Activated CD4-positive, alpha-beta T cell treated with anti-CD3 and anti-CD28 coated beads, Interleukin-2, amount 10 ng/mL, durations not matched to agents 7 days and 5 days (primary cell): ENCODE results near the gene DOCK4. TPM values are rescaled to one million over a fixed set of nuclear protein-coding genes. Genes with fewer than 3 reads are reported as not detected.

Experiments
- CTCF ChIA-PET: fragments of 350-600 bp; sonication (Branson Sonifier 250); formaldehyde crosslinking; loops from one replicate; lab custom pipeline; 2021; ENCODE audit warnings: antibody characterized with exemption; lab: Charles Lee
- POLR2A ChIA-PET: fragments of 350-600 bp; sonication (Branson Sonifier 250); formaldehyde crosslinking; loops from one replicate; lab custom pipeline; 2021; ENCODE audit warnings: antibody characterized with exemption; lab: Charles Lee
- DNase-seq: peaks from one replicate; pipeline ENCODE4 v3.0.0-alpha.2; 2020
- H3K27ac Mint-ChIP-seq: one replicate; pipeline ENCODE4 v1.8.0; 2021; ENCODE audit warnings: mild to moderate bottlenecking, moderate library complexity, mixed read lengths
- H3K27me3 Mint-ChIP-seq: one replicate; pipeline ENCODE4 v1.8.0; 2021; ENCODE audit warnings: mixed read lengths
- H3K36me3 Mint-ChIP-seq: one replicate; pipeline ENCODE4 v1.8.0; 2021; ENCODE audit warnings: low read depth, mixed read lengths
- H3K4me1 Mint-ChIP-seq: one replicate; pipeline ENCODE4 v1.8.0; 2021; ENCODE audit warnings: mixed read lengths
- H3K4me3 Mint-ChIP-seq: one replicate; pipeline ENCODE4 v1.8.0; 2021; ENCODE audit warnings: mild to moderate bottlenecking, moderate library complexity, mixed read lengths
- H3K9me3 Mint-ChIP-seq: one replicate; pipeline ENCODE4 v1.8.0; 2021; ENCODE audit warnings: mixed read lengths
- total RNA-seq, 2 experiments: library from RNA; stranded (reverse); gene quantifications; one replicate each; pipeline ENCODE4 v1.2.3, GENCODE V29; 2021

DOCK4 gene
- total RNA-seq, 2 experiments from 2014 or later = 0.12 to 0.25 TPM

DNA sequence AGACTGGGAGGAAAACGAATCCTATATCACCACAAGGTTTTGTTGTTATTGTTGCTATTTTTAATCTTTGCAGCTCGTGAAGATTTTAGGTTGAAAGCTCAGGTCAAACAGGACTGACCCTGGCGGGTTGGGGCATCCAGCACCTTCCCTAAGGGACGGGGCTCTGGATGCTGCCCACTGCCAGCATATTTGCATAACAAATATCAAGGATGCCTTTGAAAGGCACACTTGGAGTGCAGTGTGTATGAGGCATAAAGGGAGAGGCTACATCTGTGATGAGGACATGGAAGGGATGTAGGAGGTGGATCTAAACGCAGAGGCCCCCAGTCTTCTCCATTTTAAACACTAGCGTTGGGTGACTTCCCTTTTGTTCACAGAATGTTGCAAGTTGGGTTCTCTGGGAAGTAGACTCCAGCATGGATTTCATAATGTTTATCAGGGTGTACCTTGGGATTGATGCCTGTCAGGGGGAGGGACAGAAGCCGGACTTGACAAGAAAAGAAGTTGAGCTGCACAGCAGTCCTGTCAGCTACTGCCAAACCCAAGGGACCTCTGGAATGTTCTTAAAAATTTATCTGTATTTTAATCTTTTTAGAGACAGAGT is 462.9 kb downstream of the DOCK4 start:
- no peak overlapping the region for H3K4me3 Mint-ChIP-seq
- ChIA-PET POLR2A (no interaction called here), CTCF (interaction anchor here (0.7 kb wide), 1 partner anchor 49 kb away, joined by 3 read pairs; no protein-coding TSS in a partner anchor)
- no peak overlapping the region for H3K27ac Mint-ChIP-seq
- DNase-seq = no peak
- H3K4me1 Mint-ChIP-seq = no peaks in the 10 kb centered on the region
- H3K9me3 Mint-ChIP-seq = no peaks in the 10 kb centered on the region
- no peaks in the 10 kb centered on the region for H3K36me3 Mint-ChIP-seq
- peaks cover 3% of the 10 kb centered on the region for H3K27me3 Mint-ChIP-seq

DNA sequence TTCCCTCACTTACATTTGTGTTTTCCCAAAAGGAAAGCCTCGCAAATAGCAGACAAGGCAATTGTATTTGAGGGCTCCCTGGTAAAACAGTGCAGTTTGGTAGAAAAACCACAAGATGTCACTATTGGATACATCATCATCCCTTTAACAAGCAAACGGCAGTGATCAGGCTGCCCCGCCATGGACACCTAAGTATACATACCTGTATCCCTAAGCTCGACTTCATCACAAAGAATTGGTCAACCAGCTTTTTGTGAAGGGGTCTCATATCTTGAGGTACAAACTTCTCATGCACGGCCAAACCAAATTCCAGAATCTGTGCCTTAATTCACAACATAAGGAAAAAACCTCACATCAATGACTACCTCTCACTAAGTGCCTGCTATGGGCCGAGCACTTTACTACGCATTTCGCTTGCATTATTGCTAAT is 464.4 kb downstream of the DOCK4 start:
- peak; percentile 42 for DNase-seq
- H3K4me3 Mint-ChIP-seq = no peak overlapping the region
- no peak overlapping the region for H3K27ac Mint-ChIP-seq
- no peaks in the 10 kb centered on the region for H3K4me1 Mint-ChIP-seq
- H3K36me3 Mint-ChIP-seq = no peaks in the 10 kb centered on the region
- H3K27me3 Mint-ChIP-seq = no peaks in the 10 kb centered on the region
- CTCF ChIA-PET = interaction anchor here (1.2 kb wide), 1 partner anchor 13 kb away, joined by 3 read pairs; no protein-coding TSS in a partner anchor
- H3K9me3 Mint-ChIP-seq = no peaks in the 10 kb centered on the region
- POLR2A ChIA-PET = no interaction called here

DNA sequence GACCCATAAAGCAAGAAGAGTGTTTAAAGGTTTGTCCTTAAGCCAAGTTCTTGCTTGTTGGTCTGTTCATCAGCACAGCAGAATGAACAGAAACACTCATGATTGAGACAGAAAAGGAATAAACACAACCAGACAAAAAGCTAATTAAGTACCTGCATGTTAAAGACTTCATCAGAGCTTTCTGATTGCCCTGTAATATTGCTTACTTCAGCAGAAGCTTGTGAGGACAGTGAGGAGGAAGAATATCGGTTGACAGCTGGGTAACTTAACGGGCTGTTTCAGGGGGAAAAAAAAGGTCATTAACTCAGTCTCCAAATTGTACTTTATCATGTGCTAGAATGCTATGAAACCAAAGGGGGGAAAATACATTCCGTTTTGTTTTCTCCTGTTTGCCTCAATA is 465.3 kb downstream of the DOCK4 start:
- Mint-ChIP-seq H3K27me3 (no peaks in the 10 kb centered on the region), H3K36me3 (no peaks in the 10 kb centered on the region), H3K9me3 (no peaks in the 10 kb centered on the region), H3K4me1 (no peaks in the 10 kb centered on the region), H3K4me3 (no peak overlapping the region), H3K27ac (no peak overlapping the region)
- ChIA-PET CTCF (interaction anchor here (0.7 to 1.2 kb wide), 2 partner anchors 14 to 242 kb away, joined by 3 read pairs; no protein-coding TSS in a partner anchor), POLR2A (no interaction called here)
- DNase-seq = no peak

DNA sequence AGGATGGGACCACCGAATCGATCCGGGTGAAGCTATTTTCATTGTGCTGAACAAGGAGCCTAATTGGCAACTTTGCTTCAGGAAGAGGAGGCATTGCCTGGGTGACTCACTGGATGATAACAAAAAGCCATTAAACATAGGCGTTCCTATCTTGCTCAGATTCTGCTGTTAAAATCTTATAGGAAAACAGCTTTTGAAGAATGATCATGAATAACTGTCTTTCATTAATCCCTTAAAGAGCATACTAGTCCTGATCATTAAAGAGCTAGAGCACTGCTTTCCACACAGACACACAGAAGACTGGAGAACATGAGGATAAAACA is 469.7 kb downstream of the DOCK4 start:
- no peak overlapping the region for H3K4me3 Mint-ChIP-seq
- ChIA-PET CTCF (interaction anchor here (0.7 to 1.6 kb wide), 2 partner anchors 10 to 238 kb away, joined by 3 to 4 read pairs; no protein-coding TSS in a partner anchor), POLR2A (no interaction called here)
- H3K27ac Mint-ChIP-seq = no peak overlapping the region
- no peaks in the 10 kb centered on the region for H3K27me3 Mint-ChIP-seq
- no peaks in the 10 kb centered on the region for H3K9me3 Mint-ChIP-seq
- DNase-seq = no peak
- no peaks in the 10 kb centered on the region for H3K36me3 Mint-ChIP-seq
- no peaks in the 10 kb centered on the region for H3K4me1 Mint-ChIP-seq

DNA sequence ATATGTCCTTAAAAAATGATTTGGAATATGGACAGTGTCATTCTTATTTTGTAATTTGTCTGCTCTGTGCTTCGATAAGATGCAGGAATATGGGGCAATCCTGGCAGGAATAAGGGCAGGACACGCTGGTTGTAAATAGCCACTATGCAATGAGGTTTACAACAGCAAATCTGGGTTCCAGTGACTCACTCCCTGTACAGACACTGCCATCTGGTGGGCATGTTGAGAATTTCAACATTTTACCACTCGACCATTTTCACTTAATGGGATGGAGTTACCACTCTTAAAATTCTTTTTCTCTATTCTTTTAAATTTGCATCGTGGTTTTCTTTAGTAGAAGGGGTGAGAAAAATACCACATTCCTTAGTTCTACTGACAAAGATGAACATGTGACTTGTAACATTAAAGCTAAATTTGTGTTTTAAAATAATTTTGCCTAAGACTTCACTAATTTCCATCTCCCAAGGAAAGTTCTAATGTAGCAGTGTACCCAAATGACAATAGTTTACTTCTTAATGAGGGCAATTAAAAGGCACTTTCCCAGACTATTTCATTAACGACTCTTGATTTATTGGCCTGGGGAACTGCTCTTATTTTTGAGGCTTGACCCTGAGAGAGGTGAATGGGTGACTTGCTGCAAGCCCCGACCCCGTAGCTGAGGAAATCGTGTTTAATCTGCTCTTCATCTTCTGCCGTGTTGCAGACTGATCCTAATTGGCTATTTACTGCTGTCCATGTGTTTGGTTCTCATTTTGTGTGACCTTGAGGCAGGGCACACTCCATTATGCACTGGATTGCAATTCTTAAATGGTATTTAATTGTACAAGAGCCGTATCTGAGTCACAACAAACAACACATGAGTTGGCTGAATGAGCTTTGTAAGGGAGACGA is 470.3 kb downstream of the DOCK4 start:
- Mint-ChIP-seq H3K9me3 (no peaks in the 10 kb centered on the region), H3K4me1 (no peaks in the 10 kb centered on the region), H3K27me3 (no peaks in the 10 kb centered on the region), H3K4me3 (no peak overlapping the region), H3K36me3 (no peaks in the 10 kb centered on the region), H3K27ac (no peak overlapping the region)
- peak; percentile 70 for DNase-seq
- ChIA-PET POLR2A (no interaction called here), CTCF (interaction anchor here (0.7 to 1.6 kb wide), 2 partner anchors 9 to 237 kb away, joined by 3 to 4 read pairs; no protein-coding TSS in a partner anchor)

DNA sequence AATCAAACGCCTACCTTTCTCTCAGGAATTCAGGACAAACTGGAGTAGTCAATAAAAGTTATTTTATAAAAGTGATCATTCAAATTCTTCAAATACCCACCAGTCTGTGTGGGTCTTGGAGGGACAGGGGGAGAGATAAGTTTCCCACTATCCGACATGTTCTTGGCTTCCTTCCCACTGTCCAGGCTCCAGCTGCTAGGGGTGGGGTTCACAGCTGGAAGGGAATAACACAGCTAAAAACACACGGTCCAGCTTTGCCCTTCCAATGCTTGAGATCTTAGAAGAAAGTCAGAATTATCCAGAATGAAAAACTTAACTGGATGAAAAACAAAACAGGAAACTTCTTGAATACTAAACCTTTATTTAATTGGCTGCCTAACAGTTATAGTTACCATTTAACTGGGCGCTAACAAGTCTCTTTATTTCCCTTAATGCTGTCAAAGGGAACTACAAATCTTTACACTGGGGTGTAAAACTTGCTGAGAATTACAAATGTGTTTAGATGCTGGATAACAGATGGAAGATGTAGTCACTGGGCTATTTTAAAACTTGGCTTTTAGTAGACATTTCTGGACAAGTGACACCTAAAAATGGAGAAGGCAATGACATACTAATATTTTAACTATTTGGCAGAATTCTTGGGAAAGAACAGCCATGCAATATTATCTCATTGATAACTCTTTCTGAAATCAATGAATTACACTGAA is 471.1 kb downstream of the DOCK4 start:
- ChIA-PET POLR2A (no interaction called here), CTCF (no interaction called here)
- no peaks in the 10 kb centered on the region for H3K27me3 Mint-ChIP-seq
- no peaks in the 10 kb centered on the region for H3K36me3 Mint-ChIP-seq
- no peaks in the 10 kb centered on the region for H3K4me1 Mint-ChIP-seq
- DNase-seq = no peak
- no peak overlapping the region for H3K27ac Mint-ChIP-seq
- no peaks in the 10 kb centered on the region for H3K9me3 Mint-ChIP-seq
- H3K4me3 Mint-ChIP-seq = no peak overlapping the region

DNA sequence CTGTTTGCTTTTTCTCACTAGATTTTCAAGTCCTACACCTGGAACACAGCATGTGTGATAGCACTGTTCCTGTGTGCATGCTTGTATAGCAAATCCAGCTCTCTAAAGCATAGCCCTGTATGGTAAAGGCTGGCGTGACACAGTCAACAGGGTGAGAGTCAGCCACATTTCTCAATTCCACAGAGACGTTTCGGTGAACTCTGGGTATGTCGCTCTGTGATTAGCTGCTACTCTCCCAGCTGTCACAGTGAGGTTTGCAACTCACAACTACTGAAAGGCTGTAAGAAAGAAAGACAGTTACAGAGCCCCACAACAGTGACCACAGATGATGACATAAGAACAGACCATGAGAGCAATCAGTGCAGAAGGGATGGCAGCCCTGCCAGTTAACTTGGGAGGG is 473.3 kb downstream of the DOCK4 start:
- H3K36me3 Mint-ChIP-seq = no peaks in the 10 kb centered on the region
- peaks cover 2% of the 10 kb centered on the region for H3K27me3 Mint-ChIP-seq
- ChIA-PET CTCF (no interaction called here), POLR2A (no interaction called here)
- H3K4me1 Mint-ChIP-seq = no peaks in the 10 kb centered on the region
- H3K4me3 Mint-ChIP-seq = no peak overlapping the region
- DNase-seq = no peak
- no peaks in the 10 kb centered on the region for H3K9me3 Mint-ChIP-seq
- H3K27ac Mint-ChIP-seq = no peak overlapping the region

DNA sequence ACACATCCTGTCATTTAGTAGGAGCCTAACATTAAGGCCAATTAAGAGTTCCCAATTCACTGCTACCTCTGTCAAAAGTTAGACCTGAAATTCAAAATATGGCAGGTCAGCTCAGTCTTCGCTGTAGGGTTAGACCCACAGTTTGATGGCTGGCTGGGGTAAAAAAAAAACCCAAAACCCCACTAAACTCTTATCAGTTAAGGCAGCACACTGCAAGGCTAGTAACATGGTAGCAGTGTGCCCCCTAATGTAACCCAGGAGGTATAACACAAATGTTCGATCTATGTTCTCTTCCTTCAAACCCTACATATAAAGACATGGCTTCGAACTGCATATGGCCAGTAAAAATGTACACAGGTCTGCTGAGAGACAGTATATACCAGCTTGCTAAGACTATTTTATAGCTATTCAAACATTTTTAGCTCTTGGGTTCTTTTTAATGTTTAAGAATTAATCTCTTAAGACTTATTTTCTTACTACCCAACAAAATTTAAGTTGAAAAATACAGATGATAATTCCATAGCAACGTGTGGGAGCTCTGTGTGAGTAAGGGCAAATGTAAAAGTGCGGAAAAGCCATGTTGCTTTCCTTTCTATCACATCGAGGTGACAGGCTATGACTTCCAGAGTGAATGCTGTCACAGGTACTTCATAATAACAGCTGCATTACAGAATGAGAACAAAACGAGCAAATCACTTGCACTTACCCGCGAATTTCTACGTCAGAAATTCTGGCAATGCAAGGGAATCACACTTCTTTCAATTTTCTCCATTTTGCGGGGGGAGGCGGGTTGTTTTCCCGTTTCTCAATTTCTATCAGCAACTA is 475.5 kb downstream of the DOCK4 start:
- Mint-ChIP-seq H3K9me3 (no peaks in the 10 kb centered on the region), H3K27ac (no peak overlapping the region), H3K27me3 (peaks cover 2% of the 10 kb centered on the region), H3K4me1 (no peaks in the 10 kb centered on the region), H3K4me3 (no peak overlapping the region), H3K36me3 (no peaks in the 10 kb centered on the region)
- ChIA-PET CTCF (interaction anchor here (1.5 to 1.8 kb wide), 2 partner anchors 8 to 9 kb away, joined by 3 to 5 read pairs; no protein-coding TSS in a partner anchor), POLR2A (no interaction called here)
- no peak for DNase-seq

DNA sequence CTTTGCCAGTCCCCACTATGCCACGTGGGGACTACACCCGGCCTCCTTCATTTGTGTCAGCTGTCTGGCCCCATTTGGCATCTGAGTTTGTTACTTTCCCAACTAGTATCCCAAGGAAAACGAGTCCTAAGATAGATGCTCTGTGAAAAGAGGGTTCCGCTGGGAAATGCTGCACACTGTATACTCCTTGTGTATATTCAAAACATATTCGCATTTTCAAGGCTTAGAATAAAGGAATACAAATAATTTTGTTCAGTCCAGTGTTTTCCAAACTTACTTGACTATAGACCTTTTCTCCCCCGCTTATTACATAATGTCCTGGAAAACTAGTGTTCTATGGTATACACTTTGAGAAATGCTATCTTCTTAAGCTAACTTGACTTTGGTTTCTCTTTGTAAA is 476.1 kb downstream of the DOCK4 start:
- Mint-ChIP-seq H3K27ac (no peak overlapping the region), H3K4me3 (no peak overlapping the region), H3K27me3 (peaks cover 2% of the 10 kb centered on the region), H3K36me3 (no peaks in the 10 kb centered on the region), H3K9me3 (no peaks in the 10 kb centered on the region), H3K4me1 (no peaks in the 10 kb centered on the region)
- CTCF ChIA-PET = interaction anchor here (1.5 to 1.8 kb wide), 2 partner anchors 8 to 9 kb away, joined by 3 to 5 read pairs; no protein-coding TSS in a partner anchor
- no peak for DNase-seq
- POLR2A ChIA-PET = no interaction called here

DNA sequence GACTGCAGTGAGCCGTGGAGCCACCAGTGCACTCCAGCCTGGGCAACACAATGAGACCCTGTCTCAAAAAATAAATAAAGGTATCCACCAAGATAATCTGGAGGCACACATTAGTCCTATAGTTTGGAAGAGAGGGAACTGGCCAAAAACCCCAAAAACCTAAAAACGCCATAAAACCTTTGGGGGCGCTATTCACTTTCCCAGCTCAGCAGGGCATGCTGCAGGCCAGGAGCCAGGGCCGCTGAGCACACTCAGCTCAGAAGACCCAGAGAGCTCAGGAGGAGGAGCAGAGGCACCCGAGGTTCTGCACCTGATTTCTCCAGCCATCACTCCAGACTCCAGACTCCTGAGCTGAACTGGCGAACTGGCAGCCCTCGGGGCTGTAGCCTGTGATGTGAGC is 476.7 kb downstream of the DOCK4 start:
- DNase-seq = no peak
- no peak overlapping the region for H3K4me3 Mint-ChIP-seq
- ChIA-PET POLR2A (no interaction called here), CTCF (interaction anchor here (1.5 kb wide), 1 partner anchor 10 kb away, joined by 3 read pairs; no protein-coding TSS in a partner anchor)
- H3K36me3 Mint-ChIP-seq = no peaks in the 10 kb centered on the region
- H3K4me1 Mint-ChIP-seq = no peaks in the 10 kb centered on the region
- no peaks in the 10 kb centered on the region for H3K9me3 Mint-ChIP-seq
- H3K27ac Mint-ChIP-seq = no peak overlapping the region
- H3K27me3 Mint-ChIP-seq = peaks cover 2% of the 10 kb centered on the region

DNA sequence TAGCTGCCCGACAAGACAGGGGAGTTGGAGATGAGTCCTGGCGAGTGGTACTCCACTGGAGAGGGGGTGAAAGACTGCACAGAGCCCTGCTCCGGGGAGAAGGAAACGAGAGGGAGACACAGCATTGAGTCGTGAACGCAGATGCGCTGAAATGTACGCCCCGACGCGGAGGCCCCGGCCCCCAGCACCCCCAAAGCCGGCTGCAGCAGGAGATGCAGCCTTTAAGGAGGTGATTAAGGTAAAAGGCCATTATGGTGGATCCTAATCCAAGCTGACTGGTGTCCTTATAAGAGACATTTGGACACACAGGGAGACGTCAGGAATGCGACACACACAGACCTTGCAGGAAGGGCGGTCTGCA is 477.6 kb downstream of the DOCK4 start:
- Mint-ChIP-seq H3K27ac (no peak overlapping the region), H3K36me3 (no peaks in the 10 kb centered on the region), H3K9me3 (no peaks in the 10 kb centered on the region), H3K4me3 (no peak overlapping the region), H3K27me3 (peaks cover 5% of the 10 kb centered on the region), H3K4me1 (no peaks in the 10 kb centered on the region)
- ChIA-PET CTCF (no interaction called here), POLR2A (no interaction called here)
- no peak for DNase-seq

DNA sequence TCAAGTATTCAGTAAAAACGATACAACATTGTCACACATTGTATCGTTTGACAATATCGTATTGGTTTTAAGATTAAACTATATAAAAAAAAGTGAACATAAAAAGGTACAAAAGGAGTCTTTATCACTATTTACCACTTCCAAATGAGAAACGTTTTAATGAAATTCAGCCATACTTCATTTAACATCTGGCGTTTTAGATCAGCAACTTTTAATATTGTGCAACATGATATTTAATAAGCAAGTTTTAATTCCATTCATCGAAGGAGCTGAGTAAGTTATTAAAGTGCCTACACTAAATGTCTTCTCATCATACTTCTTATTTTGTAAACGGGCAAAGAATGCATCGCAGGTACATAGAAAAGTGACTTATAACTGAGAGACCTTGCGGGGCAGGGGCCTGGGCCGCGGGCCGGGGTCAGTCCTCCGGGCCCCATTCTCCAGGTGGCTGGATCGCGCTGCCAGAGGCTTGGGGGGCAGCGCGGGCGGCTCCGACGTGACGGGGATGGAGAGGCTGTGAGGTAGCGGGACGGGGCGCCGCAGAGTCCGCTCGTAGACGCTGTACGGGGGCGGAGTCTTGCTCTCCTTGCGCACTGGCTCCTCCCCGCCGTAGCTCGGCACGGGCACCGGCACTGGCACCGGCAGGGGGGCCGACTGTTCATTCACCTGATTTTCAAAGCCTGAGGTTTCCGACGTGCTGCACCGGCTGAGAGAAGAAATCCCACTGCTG is 478.1 kb downstream of the DOCK4 start:
- H3K9me3 Mint-ChIP-seq = no peaks in the 10 kb centered on the region
- H3K4me3 Mint-ChIP-seq = no peak overlapping the region
- no peak overlapping the region for H3K27ac Mint-ChIP-seq
- H3K27me3 Mint-ChIP-seq = peaks cover 5% of the 10 kb centered on the region
- no peaks in the 10 kb centered on the region for H3K4me1 Mint-ChIP-seq
- DNase-seq = peak; percentile 8
- ChIA-PET CTCF (no interaction called here), POLR2A (no interaction called here)
- H3K36me3 Mint-ChIP-seq = no peaks in the 10 kb centered on the region
